ENCODE measurements around the gene COX7A2L. TPM values are rescaled to one million over a fixed set of nuclear protein-coding genes. Genes with fewer than 3 reads are reported as not detected.
A peak's percentile ranks its signal among the peaks of the same experiment; 100 is the strongest.
"Not testable (repeated sequence)": the region's sequence is repeated elsewhere in the genome, so short reads cannot be mapped to it uniquely, and the experiment has no call there.

Gene COX7A2L
- total RNA-seq: 100 to 1,000 TPM; 108 to 152 (median 126) TPM

GRCh38 chr2:42360890-42361727 lies at the start of gene COX7A2L:
Gene COX7A2L, minus strand, starts transcription at chr2:42361217. Its CDS starts 56 bp downstream, at chr2:42361161.
- no peak for TF ChIP-seq CTCF (IDR thresholded peaks at IDR 0.05)
- ATAC-seq (ENCODE audit: low FRiP score) (peak; percentile 99), DNase-seq (ENCODE audit: low spot score) (peak; percentile 87)

GRCh38 chr2:42408009-42408408 lies 47.0 kb upstream of the COX7A2L start:
- ATAC-seq (ENCODE audit: low FRiP score) (no peak), DNase-seq (ENCODE audit: low spot score) (no peak)
- TF ChIP-seq CTCF (IDR thresholded peaks at IDR 0.05): no peak

GRCh38 chr2:42407476-42407875 lies 46.5 kb upstream of the COX7A2L start:
- no peak for TF ChIP-seq CTCF (IDR thresholded peaks at IDR 0.05)
- no peak for DNase-seq (ENCODE audit: low spot score)
- no peak for ATAC-seq (ENCODE audit: low FRiP score)

GRCh38 chr2:42404676-42405075 lies 43.7 kb upstream of the COX7A2L start:
- ATAC-seq (ENCODE audit: low FRiP score) (no peak), DNase-seq (ENCODE audit: low spot score) (no peak)
- no peak for TF ChIP-seq CTCF (IDR thresholded peaks at IDR 0.05)

- ATAC-seq (ENCODE audit: low FRiP score): no peak
- DNase-seq (ENCODE audit: low spot score): no peak
- no peak for TF ChIP-seq CTCF (IDR thresholded peaks at IDR 0.05)
These were observed 40.8 kb upstream of the COX7A2L start for GRCh38 chr2:42401773-42402172.

GRCh38 chr2:42398052-42398451 lies 37.0 kb upstream of the COX7A2L start:
- DNase-seq (ENCODE audit: low spot score); ATAC-seq (ENCODE audit: low FRiP score): not testable (repeated sequence)

- not testable (repeated sequence) for ATAC-seq (ENCODE audit: low FRiP score); DNase-seq (ENCODE audit: low spot score)
These were observed 32.3 kb upstream of the COX7A2L start for GRCh38 chr2:42393320-42393719.

GRCh38 chr2:42392191-42392590 lies 31.2 kb upstream of the COX7A2L start:
- DNase-seq (ENCODE audit: low spot score) (no peak), ATAC-seq (ENCODE audit: low FRiP score) (no peak)

More at GRCh38 chr2:42392191-42392590, 31.2 kb upstream of the COX7A2L start:
- no peak for TF ChIP-seq CTCF (IDR thresholded peaks at IDR 0.05)
